ENCODE measurements around the gene DNAJC5. TPM values are rescaled to one million over a fixed set of nuclear protein-coding genes. Genes with fewer than 3 reads are reported as not detected.

DNAJC5 gene
- total and polyA plus RNA-seq, 2 donors = 18.7 to 31.8 TPM

- DNase-seq (ENCODE audit: extremely low spot score) = no peak
- H3K4me1 ChIP-seq (ENCODE audit: insufficient read depth) = no peaks in the 10 kb centered on the region
- no peak overlapping the region for H3K27ac ChIP-seq (ENCODE audit: low read depth)
- no peaks in the 10 kb centered on the region for H3K36me3 ChIP-seq (ENCODE audit: insufficient read depth)
- 70% methylated on average over 16 of the region's 16 CpGs for WGBS
- H3K4me3 ChIP-seq (ENCODE audit: low read depth, low read length) = no peak overlapping the region
Measured at GRCh38 chr20:63977739-63978276, 82.9 kb downstream of the DNAJC5 start.

- no peak for DNase-seq (ENCODE audit: extremely low spot score)
- H3K36me3 ChIP-seq (ENCODE audit: insufficient read depth) = no peaks in the 10 kb centered on the region
- H3K4me1 ChIP-seq (ENCODE audit: insufficient read depth) = no peaks in the 10 kb centered on the region
- H3K4me3 ChIP-seq (ENCODE audit: low read depth, low read length) = peak overlapping the region; percentile 47
- WGBS = 10% methylated on average over 52 of the region's 52 CpGs
- peak overlapping the region; percentile 66 for H3K27ac ChIP-seq (ENCODE audit: low read depth)
Measured at GRCh38 chr20:63978319-63979228, 83.6 kb downstream of the DNAJC5 start.

GRCh38 chr20:63979229-63979556, 84.3 kb downstream of the DNAJC5 start:
- Histone ChIP-seq H3K4me3 (ENCODE audit: low read depth, low read length) (peak overlapping the region; percentile 47), H3K27ac (ENCODE audit: low read depth) (peak overlapping the region; percentile 66), H3K4me1 (ENCODE audit: insufficient read depth) (no peaks in the 10 kb centered on the region), H3K36me3 (ENCODE audit: insufficient read depth) (no peaks in the 10 kb centered on the region)
- DNase-seq (ENCODE audit: extremely low spot score) = no peak
- WGBS = 1% methylated on average over 47 of the region's 47 CpGs

- peak; percentile 70 for DNase-seq (ENCODE audit: extremely low spot score)
- 2% methylated on average over 52 of the region's 52 CpGs for WGBS
- H3K27ac ChIP-seq (ENCODE audit: low read depth) = peak within 1 kb of the TSS; percentile 66
- no peaks in the 10 kb centered on the region for H3K4me1 ChIP-seq (ENCODE audit: insufficient read depth)
- H3K4me3 ChIP-seq (ENCODE audit: low read depth, low read length) = peak within 1 kb of the TSS; percentile 83
- no peaks in the 10 kb centered on the region for H3K36me3 ChIP-seq (ENCODE audit: insufficient read depth)
Measured at GRCh38 chr20:63979557-63980316, 84.8 kb downstream of the DNAJC5 start, which contains the start of gene SAMD10. SAMD10 (minus strand) TSS chr20:63979642; CDS start chr20:63979467, 175 bp downstream.

GRCh38 chr20:63980317-63980805, 85.4 kb downstream of the DNAJC5 start:
- no peak for DNase-seq (ENCODE audit: extremely low spot score)
- Histone ChIP-seq H3K4me3 (ENCODE audit: low read depth, low read length) (peak overlapping the region; percentile 83), H3K27ac (ENCODE audit: low read depth) (no peak overlapping the region), H3K4me1 (ENCODE audit: insufficient read depth) (no peaks in the 10 kb centered on the region), H3K36me3 (ENCODE audit: insufficient read depth) (no peaks in the 10 kb centered on the region)
- WGBS = 75% methylated on average over 15 of the region's 15 CpGs

GRCh38 chr20:63980806-63981728, 86.1 kb downstream of the DNAJC5 start, which contains the start of gene PRPF6:
PRPF6 (plus strand) TSS chr20:63981132; CDS start chr20:63981246, 114 bp downstream.
- H3K27ac ChIP-seq (ENCODE audit: low read depth) = peak within 1 kb of the TSS; percentile 74
- H3K4me1 ChIP-seq (ENCODE audit: insufficient read depth) = no peaks in the 10 kb centered on the region

GRCh38 chr20:63982937-63983336, 88.0 kb downstream of the DNAJC5 start:
- WGBS = 93% methylated on average over 14 of the region's 14 CpGs
- Histone ChIP-seq H3K4me3 (ENCODE audit: low read depth, low read length) (no peak overlapping the region), H3K4me1 (ENCODE audit: insufficient read depth) (no peaks in the 10 kb centered on the region), H3K27ac (ENCODE audit: low read depth) (no peak overlapping the region), H3K36me3 (ENCODE audit: insufficient read depth) (peaks cover 2% of the 10 kb centered on the region)
- no peak for DNase-seq (ENCODE audit: extremely low spot score)

More at GRCh38 chr20:63980806-63981728, 86.1 kb downstream of the DNAJC5 start, which contains the start of gene PRPF6:
- Histone ChIP-seq H3K4me3 (ENCODE audit: low read depth, low read length) (peak within 1 kb of the TSS; percentile 83), H3K36me3 (ENCODE audit: insufficient read depth) (no peaks in the 10 kb centered on the region)
- DNase-seq (ENCODE audit: extremely low spot score) = peak; percentile 84
- under 1% methylated on average over 75 of the region's 75 CpGs for WGBS

Small RNA genes within 50 kb of the gene (small RNA-seq; reads per million reads assigned to genes)
- gene MIR647 (not detected), gene MIR941-2 (not detected), gene MIR941-4 (not detected), gene MIR941-5 (not detected), gene RNU1-134P (not detected)

Other genes with a start within 250 kb of the DNAJC5 start
- gene STMN3, start 241.7 kb upstream of the DNAJC5 start, total RNA-seq = 17.7 TPM
- 44.7 TPM for gene STMN3, start 241.7 kb upstream of the DNAJC5 start, polyA plus RNA-seq
- 13.3 TPM for gene RTEL1, start 236.8 kb upstream of the DNAJC5 start, total RNA-seq
- 12.3 TPM for gene RTEL1, start 236.8 kb upstream of the DNAJC5 start, polyA plus RNA-seq
- gene TNFRSF6B, start 198.5 kb upstream of the DNAJC5 start, total RNA-seq = 0.42 TPM
- gene TNFRSF6B, start 198.5 kb upstream of the DNAJC5 start, polyA plus RNA-seq = 35.6 TPM
- 17.9 TPM for gene ARFRP1, start 187.2 kb upstream of the DNAJC5 start, total RNA-seq
- gene ARFRP1, start 187.2 kb upstream of the DNAJC5 start, polyA plus RNA-seq = 40.8 TPM
- gene ZGPAT, start 187.1 kb upstream of the DNAJC5 start, total RNA-seq = 11.0 TPM
- 30.7 TPM for gene ZGPAT, start 187.1 kb upstream of the DNAJC5 start, polyA plus RNA-seq
- gene LIME1, start 158.5 kb upstream of the DNAJC5 start, total RNA-seq = 1.1 TPM
- gene LIME1, start 158.5 kb upstream of the DNAJC5 start, polyA plus RNA-seq = 7.9 TPM
- gene SLC2A4RG, start 155.3 kb upstream of the DNAJC5 start, total RNA-seq = 8.6 TPM
- 106 TPM for gene SLC2A4RG, start 155.3 kb upstream of the DNAJC5 start, polyA plus RNA-seq
- 10.6 TPM for gene ZBTB46, start 63.9 kb upstream of the DNAJC5 start, total RNA-seq
- 6.7 TPM for gene ZBTB46, start 63.9 kb upstream of the DNAJC5 start, polyA plus RNA-seq
- gene ABHD16B, start 33.6 kb upstream of the DNAJC5 start, total RNA-seq = not detected
- gene ABHD16B, start 33.6 kb upstream of the DNAJC5 start, polyA plus RNA-seq = 0.68 TPM
- gene TPD52L2, start 29.9 kb upstream of the DNAJC5 start, total RNA-seq = 53.7 TPM
- 132 TPM for gene TPD52L2, start 29.9 kb upstream of the DNAJC5 start, polyA plus RNA-seq
- 20.1 TPM for gene UCKL1, start 61.3 kb downstream of the DNAJC5 start, total RNA-seq
- 41.2 TPM for gene UCKL1, start 61.3 kb downstream of the DNAJC5 start, polyA plus RNA-seq
- gene ZNF512B, start 74.8 kb downstream of the DNAJC5 start, total RNA-seq = 8.7 TPM
- 13.8 TPM for gene ZNF512B, start 74.8 kb downstream of the DNAJC5 start, polyA plus RNA-seq
- gene SAMD10, start 84.5 kb downstream of the DNAJC5 start, total RNA-seq = 1.8 TPM
- 3.8 TPM for gene SAMD10, start 84.5 kb downstream of the DNAJC5 start, polyA plus RNA-seq
- 44.1 TPM for gene PRPF6, start 86.0 kb downstream of the DNAJC5 start, total RNA-seq
- gene PRPF6, start 86.0 kb downstream of the DNAJC5 start, polyA plus RNA-seq = 71.8 TPM
- 0.95 TPM for gene C20orf204, start 141.1 kb downstream of the DNAJC5 start, total RNA-seq
- 0.71 TPM for gene C20orf204, start 141.1 kb downstream of the DNAJC5 start, polyA plus RNA-seq
- 4.5 TPM for gene SOX18, start 154.5 kb downstream of the DNAJC5 start, total RNA-seq
- 66.0 TPM for gene SOX18, start 154.5 kb downstream of the DNAJC5 start, polyA plus RNA-seq
- 18.2 TPM for gene TCEA2, start 168.1 kb downstream of the DNAJC5 start, total RNA-seq
- gene TCEA2, start 168.1 kb downstream of the DNAJC5 start, polyA plus RNA-seq = 69.0 TPM
- 7.8 TPM for gene RGS19, start 184.4 kb downstream of the DNAJC5 start, total RNA-seq
- gene RGS19, start 184.4 kb downstream of the DNAJC5 start, polyA plus RNA-seq = 11.6 TPM
- 1.1 TPM for gene OPRL1, start 185.0 kb downstream of the DNAJC5 start, total RNA-seq
- gene OPRL1, start 185.0 kb downstream of the DNAJC5 start, polyA plus RNA-seq = 0.67 TPM
- not detected for gene LKAAEAR1, start 189.3 kb downstream of the DNAJC5 start, total RNA-seq
- 0.48 TPM for gene LKAAEAR1, start 189.3 kb downstream of the DNAJC5 start, polyA plus RNA-seq
- not detected for gene NPBWR2, start 212.4 kb downstream of the DNAJC5 start, total RNA-seq
- gene NPBWR2, start 212.4 kb downstream of the DNAJC5 start, polyA plus RNA-seq = not detected